ENCODE measurements around the gene CELF1.
"Not testable (repeated sequence)": the region's sequence is repeated elsewhere in the genome, so short reads cannot be mapped to it uniquely, and the experiment has no call there.

The CELF1 gene

GRCh38 chr11:47538741-47539565, 14.0 kb downstream of the CELF1 start:
- DNase-seq (ENCODE audit: low read depth, low spot score) = no peak

DNA sequence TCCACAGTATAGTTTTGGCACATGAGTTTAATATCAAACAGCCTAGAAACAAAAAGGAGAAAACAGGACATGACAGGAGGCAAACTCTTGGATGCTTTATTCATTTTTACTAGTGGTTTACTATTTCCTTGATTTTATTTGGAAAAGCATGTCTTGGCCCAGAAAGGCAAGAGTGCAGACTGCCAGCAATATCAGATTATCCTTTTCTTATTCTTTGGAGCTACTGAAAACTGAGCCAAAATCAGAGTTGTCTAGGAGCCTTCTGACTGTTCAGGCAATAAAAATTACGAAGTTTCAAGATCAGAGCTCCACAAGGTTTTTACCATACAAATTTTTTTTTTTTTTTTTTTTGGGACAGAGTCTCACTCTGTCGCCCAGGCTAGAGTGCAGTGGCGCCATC, 16.0 kb downstream of the CELF1 start:
- no peak for DNase-seq (ENCODE audit: low read depth, low spot score)

DNA sequence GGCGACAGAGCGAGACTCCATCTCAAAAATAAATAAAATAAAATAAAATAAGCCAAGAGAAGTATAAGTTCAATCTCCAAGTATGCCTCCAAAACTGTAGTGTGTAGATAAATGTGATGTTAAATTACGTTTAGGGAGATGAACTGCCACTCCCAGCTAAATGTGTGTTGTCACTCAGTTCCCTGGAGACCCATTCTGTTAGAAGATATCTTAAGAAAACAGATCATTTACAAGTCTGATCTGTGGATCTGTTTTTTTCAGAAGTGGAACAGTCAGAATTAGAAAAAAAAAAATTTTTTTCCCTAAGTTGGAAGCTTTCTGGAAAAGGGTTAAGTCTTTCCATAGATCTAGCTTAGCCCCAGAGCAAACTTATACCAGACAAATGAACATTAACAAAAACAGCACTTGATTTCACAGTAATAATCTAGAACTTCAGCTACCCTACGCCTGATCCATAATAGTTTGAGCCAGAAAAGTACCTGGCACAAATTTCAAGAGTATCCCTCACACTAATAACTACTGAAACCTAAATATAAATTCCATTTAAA, 18.2 kb downstream of the CELF1 start:
- no peak for DNase-seq (ENCODE audit: low read depth, low spot score)

- no peak for DNase-seq (ENCODE audit: low read depth, low spot score)
Measured at GRCh38 chr11:47533690-47534151, 19.2 kb downstream of the CELF1 start.

- no peak for DNase-seq (ENCODE audit: low read depth, low spot score)
Measured at GRCh38 chr11:47532597-47533213, 20.2 kb downstream of the CELF1 start.

- DNase-seq (ENCODE audit: low read depth, low spot score) = no peak
Measured at GRCh38 chr11:47531666-47532065, 21.3 kb downstream of the CELF1 start.

GRCh38 chr11:47530721-47531120, 22.2 kb downstream of the CELF1 start:
- not testable (repeated sequence) for DNase-seq (ENCODE audit: low read depth, low spot score)

DNA sequence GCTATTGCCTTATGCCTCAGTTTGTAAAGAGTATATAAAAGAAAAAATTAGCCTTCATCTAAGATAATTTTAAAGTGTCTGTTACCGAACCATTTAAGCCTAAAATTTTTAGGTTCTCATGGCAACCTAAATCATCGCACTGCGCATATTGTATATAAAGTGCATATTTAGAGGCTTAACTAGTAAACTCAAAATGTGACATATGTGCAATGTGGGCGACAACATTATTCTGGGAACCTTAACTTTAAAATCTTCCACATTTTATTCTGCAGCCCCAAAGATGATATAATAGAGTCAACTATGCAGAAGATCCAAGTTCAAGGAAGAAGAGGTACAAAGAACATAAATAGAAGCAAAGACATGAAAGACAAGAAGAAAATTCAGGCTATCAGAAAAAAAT, 23.0 kb downstream of the CELF1 start:
- no peak for DNase-seq (ENCODE audit: low read depth, low spot score)

GRCh38 chr11:47527186-47527585, 25.7 kb downstream of the CELF1 start:
- no peak for DNase-seq (ENCODE audit: low read depth, low spot score)

GRCh38 chr11:47526032-47526431, 26.9 kb downstream of the CELF1 start:
- DNase-seq (ENCODE audit: low read depth, low spot score) = not testable (repeated sequence)

- no peak for DNase-seq (ENCODE audit: low read depth, low spot score)
Measured at GRCh38 chr11:47524291-47524874, 28.5 kb downstream of the CELF1 start.

DNA sequence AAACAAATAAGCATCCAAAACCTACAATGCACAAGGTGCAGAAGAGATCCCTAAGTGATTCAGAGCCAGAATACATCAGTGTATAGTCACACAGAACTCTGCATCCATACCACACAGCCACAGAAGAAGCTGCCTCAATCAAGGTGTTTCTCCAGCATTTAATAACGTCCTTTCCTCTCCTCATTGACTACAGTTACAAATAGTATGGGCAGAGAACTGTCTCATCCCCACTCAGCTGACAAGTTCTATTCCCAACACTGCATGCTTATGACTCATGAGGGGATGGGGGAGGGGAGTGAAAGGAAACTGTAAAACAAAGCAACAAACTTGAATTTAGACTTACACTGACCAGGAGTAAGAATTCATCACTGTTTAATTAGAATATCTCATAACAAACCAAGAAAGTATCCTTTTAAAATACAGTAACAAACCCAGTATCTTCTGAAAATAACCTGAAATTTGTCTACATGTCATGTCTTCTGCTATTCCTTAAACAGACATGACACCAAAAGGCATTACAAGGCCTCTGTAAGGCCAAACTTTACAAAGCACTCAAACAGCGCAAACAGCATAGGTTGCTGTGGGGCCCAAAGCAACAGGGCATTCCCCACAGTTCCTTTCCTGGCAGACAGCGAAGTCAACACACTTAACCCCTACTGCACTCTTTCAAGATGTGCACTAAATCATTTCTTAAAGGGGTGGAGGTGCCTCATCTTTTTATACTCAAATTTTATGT, 29.3 kb downstream of the CELF1 start:
- DNase-seq (ENCODE audit: low read depth, low spot score) = no peak

GRCh38 chr11:47518212-47518964, 34.5 kb downstream of the CELF1 start:
- no peak for DNase-seq (ENCODE audit: low read depth, low spot score)

GRCh38 chr11:47516984-47517853, 35.7 kb downstream of the CELF1 start:
- DNase-seq (ENCODE audit: low read depth, low spot score) = no peak

DNA sequence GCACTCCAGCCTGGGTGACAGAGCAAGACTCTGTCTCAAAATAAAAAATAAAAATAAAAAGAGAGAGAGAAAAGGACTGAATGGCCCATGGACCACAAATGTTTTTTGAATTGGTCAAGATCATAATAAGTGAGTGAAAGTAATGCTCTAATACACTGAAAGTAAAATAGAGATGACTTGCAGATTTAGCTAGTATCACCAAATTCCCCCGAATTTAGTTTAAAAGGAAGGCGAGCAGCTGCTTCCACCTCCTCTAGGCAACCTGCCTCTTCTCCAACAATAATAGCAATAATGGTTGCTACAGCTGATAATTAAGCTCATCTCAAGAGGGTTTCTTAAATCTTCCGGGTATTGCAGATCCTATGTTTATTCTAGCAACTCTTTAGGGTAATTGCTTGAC, 36.8 kb downstream of the CELF1 start:
- no peak for DNase-seq (ENCODE audit: low read depth, low spot score)

DNA sequence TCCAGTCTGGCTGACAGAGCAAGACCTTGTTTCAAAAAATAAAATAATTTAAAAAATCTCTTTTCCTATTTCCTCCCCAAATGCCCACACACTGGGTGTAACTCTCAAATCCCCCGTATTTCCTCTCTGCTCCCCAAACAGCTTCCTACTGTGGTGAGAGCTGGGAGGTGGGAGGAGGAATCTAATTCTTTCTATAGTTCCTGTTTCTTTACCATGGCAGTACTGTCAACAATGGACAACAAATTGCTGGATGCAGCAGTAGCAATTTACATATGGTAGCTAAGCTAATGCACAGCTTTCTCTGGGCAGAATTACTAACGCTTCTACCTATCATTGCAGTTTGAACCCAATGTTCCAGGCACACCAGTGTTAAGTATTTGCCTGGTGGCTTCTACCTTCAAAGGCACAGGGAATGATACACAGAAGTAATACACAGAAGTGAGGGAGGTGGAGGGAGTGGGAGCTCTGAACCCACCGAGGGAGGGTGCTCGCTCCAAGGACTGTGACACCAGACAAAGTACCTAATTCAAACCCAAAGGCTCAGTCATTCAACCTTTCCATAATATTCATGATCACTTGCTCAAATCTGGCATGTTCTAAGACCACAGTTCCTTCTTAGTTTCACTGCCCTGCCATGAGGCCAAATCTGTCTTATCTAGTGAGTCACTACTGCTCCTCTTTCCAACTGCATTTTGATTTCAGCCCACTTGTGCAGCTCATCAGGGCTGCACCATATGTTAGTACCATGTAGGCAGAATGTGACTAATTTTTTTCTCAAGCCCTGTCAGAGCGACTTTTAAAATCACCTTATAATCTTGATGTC, 37.9 kb downstream of the CELF1 start:
- DNase-seq (ENCODE audit: low read depth, low spot score) = no peak

DNA sequence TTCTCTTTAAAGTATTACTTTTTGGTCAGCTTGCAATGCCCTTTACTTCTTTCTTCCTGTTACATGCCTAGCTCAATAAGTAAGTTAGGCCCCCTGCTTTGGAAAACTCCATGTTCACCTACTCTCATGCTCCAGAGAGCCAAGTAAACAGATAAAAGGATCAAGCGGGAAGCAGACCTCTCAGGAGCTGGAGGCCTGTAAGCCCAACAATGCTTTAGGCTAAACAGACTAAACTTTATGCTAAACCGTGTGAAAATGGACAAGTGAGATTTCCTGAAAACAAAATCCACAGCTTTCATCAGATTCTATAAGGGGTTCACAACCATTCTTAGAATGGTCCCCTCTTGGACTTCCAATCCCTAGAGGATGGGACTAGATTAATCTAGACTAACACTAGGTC, 40.2 kb downstream of the CELF1 start:
- DNase-seq (ENCODE audit: low read depth, low spot score) = no peak

- DNase-seq (ENCODE audit: low read depth, low spot score) = no peak
Measured at GRCh38 chr11:47511917-47512316, 41.0 kb downstream of the CELF1 start.

DNA sequence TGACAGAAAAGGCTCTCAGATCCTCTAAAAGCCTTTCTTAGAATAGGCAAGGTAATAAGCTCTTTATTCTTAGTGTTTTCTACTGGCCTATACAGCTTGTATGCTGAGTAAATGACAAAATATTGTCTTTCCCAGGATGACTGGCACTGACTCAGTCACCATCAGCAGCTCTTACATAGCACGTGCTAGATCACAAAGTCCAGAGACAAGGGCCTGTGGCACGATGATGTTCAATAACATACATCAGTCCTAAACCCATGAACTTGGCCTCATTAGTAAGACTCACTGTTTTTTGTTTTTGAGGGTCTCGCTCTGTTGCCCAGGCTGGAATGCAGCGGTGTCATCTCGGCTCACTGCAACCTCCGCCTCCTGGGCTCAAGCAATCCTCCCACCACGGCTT, 42.7 kb downstream of the CELF1 start:
- DNase-seq (ENCODE audit: low read depth, low spot score) = no peak
